ENCODE results near the gene CPE.

CPE gene

GRCh38 chr4:165475706-165476070 lies 96.9 kb downstream of the CPE start:
- H3K9me2 ChIP-seq (replicated peaks; ENCODE audit: control insufficient read depth, low read length): no peaks in the 10 kb centered on the region
- H3K79me2 ChIP-seq (ENCODE audit: control insufficient read depth, low read length): no peaks in the 10 kb centered on the region
- H3K27me3 ChIP-seq (ENCODE audit: control insufficient read depth, low read length): no peaks in the 10 kb centered on the region
- no peak overlapping the region for H3K4me3 ChIP-seq (ENCODE audit: low read length)
- no peaks in the 10 kb centered on the region for H4K20me1 ChIP-seq (ENCODE audit: control insufficient read depth, insufficient read depth, low read depth, low read length)
- H3K9me3 ChIP-seq (ENCODE audit: control insufficient read depth, insufficient read depth, low read length): peaks cover 13% of the 10 kb centered on the region
- no peaks in the 10 kb centered on the region for H3K4me1 ChIP-seq (ENCODE audit: control insufficient read depth, low read length)
- no peaks in the 10 kb centered on the region for H3F3A ChIP-seq (ENCODE audit: control insufficient read depth, insufficient read depth)
- TF ChIP-seq EZH2phosphoT487 (IDR thresholded peaks at IDR 0.05; ENCODE audit: borderline replicate concordance, low read length) (no peak), CTCF (IDR thresholded peaks at IDR 0.05; ENCODE audit: low read depth, low read length, poor library complexity, severe bottlenecking) (no peak)
- H3K4me2 ChIP-seq (ENCODE audit: low read length): no peak overlapping the region
- no peaks in the 10 kb centered on the region for H3K36me3 ChIP-seq (ENCODE audit: control insufficient read depth, low read length)
- H3K27ac ChIP-seq (ENCODE audit: low read depth, low read length): no peak overlapping the region

- no peak overlapping the region for H3K4me3 ChIP-seq (ENCODE audit: low read length)
- no peak overlapping the region for H3K4me2 ChIP-seq (ENCODE audit: low read length)
Observed at GRCh38 chr4:165476214-165477098, 97.6 kb downstream of the CPE start.

GRCh38 chr4:165477799-165478198 lies 99.0 kb downstream of the CPE start:
- Histone ChIP-seq H3K79me2 (ENCODE audit: control insufficient read depth, low read length) (no peaks in the 10 kb centered on the region), H3K27ac (ENCODE audit: low read depth, low read length) (no peak overlapping the region), H3K9me3 (ENCODE audit: control insufficient read depth, insufficient read depth, low read length) (peaks cover 1% of the 10 kb centered on the region; the same call in 1 of the 2 replicates)

More at GRCh38 chr4:165476214-165477098, 97.6 kb downstream of the CPE start:
- H3K27ac ChIP-seq (ENCODE audit: low read depth, low read length): no peak overlapping the region
- H3K9me2 ChIP-seq (replicated peaks; ENCODE audit: control insufficient read depth, low read length): no peaks in the 10 kb centered on the region
- H3F3A ChIP-seq (ENCODE audit: control insufficient read depth, insufficient read depth): no peaks in the 10 kb centered on the region
- H3K4me1 ChIP-seq (ENCODE audit: control insufficient read depth, low read length): no peaks in the 10 kb centered on the region
- H3K36me3 ChIP-seq (ENCODE audit: control insufficient read depth, low read length): no peaks in the 10 kb centered on the region
- no peaks in the 10 kb centered on the region for H4K20me1 ChIP-seq (ENCODE audit: control insufficient read depth, insufficient read depth, low read depth, low read length)
- TF ChIP-seq EZH2phosphoT487 (IDR thresholded peaks at IDR 0.05; ENCODE audit: borderline replicate concordance, low read length) (no peak), CTCF (IDR thresholded peaks at IDR 0.05; ENCODE audit: low read depth, low read length, poor library complexity, severe bottlenecking) (no peak)
- no peaks in the 10 kb centered on the region for H3K79me2 ChIP-seq (ENCODE audit: control insufficient read depth, low read length)
- peaks cover 12% of the 10 kb centered on the region for H3K9me3 ChIP-seq (ENCODE audit: control insufficient read depth, insufficient read depth, low read length)
- no peaks in the 10 kb centered on the region for H3K27me3 ChIP-seq (ENCODE audit: control insufficient read depth, low read length)

More at GRCh38 chr4:165477799-165478198, 99.0 kb downstream of the CPE start:
- Histone ChIP-seq H3F3A (ENCODE audit: control insufficient read depth, insufficient read depth) (no peaks in the 10 kb centered on the region), H3K36me3 (ENCODE audit: control insufficient read depth, low read length) (no peaks in the 10 kb centered on the region), H3K9me2 (replicated peaks; ENCODE audit: control insufficient read depth, low read length) (no peaks in the 10 kb centered on the region), H3K4me3 (ENCODE audit: low read length) (no peak overlapping the region), H3K4me2 (ENCODE audit: low read length) (no peak overlapping the region), H3K4me1 (ENCODE audit: control insufficient read depth, low read length) (no peaks in the 10 kb centered on the region), H4K20me1 (ENCODE audit: control insufficient read depth, insufficient read depth, low read depth, low read length) (no peaks in the 10 kb centered on the region), H3K27me3 (ENCODE audit: control insufficient read depth, low read length) (no peaks in the 10 kb centered on the region)
- no peak for TF ChIP-seq EZH2phosphoT487 (IDR thresholded peaks at IDR 0.05; ENCODE audit: borderline replicate concordance, low read length)
- TF ChIP-seq CTCF (IDR thresholded peaks at IDR 0.05; ENCODE audit: low read depth, low read length, poor library complexity, severe bottlenecking): no peak
